ENCODE measurements around the gene HPCAL4. TPM values are rescaled to one million over a fixed set of nuclear protein-coding genes. Genes with fewer than 3 reads are reported as not detected.

The HPCAL4 gene
- total and polyA plus RNA-seq, 10 of the 15 experiments (the other 5 are each of a cell fraction or from before 2014, with no cell fraction given) = 0.05 to 0.18 (median 0.06) TPM; not detected in 5

DNA sequence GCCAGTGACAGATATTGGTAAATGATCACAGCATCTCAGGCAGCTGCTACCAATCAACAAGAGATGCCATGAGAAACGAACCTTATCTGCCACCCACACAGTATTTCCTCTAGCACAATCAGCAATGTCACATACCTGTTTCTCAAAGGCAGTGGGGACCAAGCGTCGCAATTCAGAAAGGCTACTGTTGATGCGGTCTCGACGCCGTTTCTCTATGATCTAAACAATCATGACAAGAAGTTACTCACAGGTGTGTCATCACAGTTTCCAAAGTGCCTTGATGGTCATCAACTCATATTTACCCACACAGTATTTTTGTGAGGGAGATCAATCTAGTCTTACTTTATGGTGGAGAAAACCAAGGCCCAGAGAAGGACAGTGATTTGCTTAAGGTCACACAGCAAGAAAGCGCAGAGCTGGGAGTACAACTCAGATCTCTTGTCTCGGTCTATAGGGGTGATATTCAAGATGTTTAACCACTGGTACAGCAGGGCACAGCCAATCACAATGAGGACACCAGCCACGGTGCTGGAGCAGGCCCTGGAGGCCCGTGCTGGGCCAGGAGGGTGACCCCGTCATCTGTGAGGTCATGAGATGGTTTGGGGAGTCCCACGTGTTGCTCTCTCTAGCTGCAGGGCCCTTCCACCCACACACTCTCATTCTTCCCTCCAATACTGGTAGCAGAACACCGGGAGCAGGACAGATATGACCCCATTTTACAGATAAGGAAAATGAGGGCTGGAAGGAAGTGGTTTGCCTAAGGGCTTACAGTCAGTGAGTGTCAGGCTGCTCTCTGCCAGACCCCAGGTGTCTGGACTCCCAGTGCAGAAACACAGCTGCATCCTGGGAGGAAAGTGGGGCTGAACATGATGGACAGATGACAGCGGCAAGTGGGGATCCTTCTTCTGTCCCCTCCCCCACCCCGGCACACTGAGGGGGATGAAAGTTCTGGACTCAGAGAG lies 59.6 kb downstream of the HPCAL4 start:
- H3K27me3 ChIP-seq (replicated peaks in 1 of 2; ENCODE audit: control insufficient read depth in 2 of 2, insufficient read depth in 2 of 2, low read length in 1 of 2) = peaks cover 0 to 3% of the 10 kb centered on the region in 2 experiments; a peak in 1 of 4 replicates
- FAIRE-seq (no peak), ATAC-seq (no peak), DNase-seq (ENCODE audit: low read depth, low spot score) (no peak)
- no peak overlapping the region for H3K4me3 ChIP-seq
- no peaks in the 10 kb centered on the region for H3K79me2 ChIP-seq (ENCODE audit: control insufficient read depth, insufficient read depth, low read length)
- CTCF ChIA-PET = interaction anchor here (3.3 kb wide), 1 partner anchor 26 kb away, joined by 14 read pairs; no protein-coding TSS in a partner anchor
- no peaks in the 10 kb centered on the region for H3K36me3 ChIP-seq (ENCODE audit: control insufficient read depth in 2 of 2, insufficient read depth in 2 of 2, low read length in 1 of 2)
- no peak overlapping the region for H3K4me2 ChIP-seq (ENCODE audit: control insufficient read depth, insufficient read depth)
- no peaks in the 10 kb centered on the region for H4K20me1 ChIP-seq (ENCODE audit: control insufficient read depth, insufficient read depth)
- peaks cover 3% of the 10 kb centered on the region; the same call in 1 of the 2 replicates for H3K4me1 ChIP-seq (ENCODE audit: control insufficient read depth, insufficient read depth, low read length)
- no peak overlapping the region for H3K27ac ChIP-seq (ENCODE audit: control insufficient read depth, insufficient read depth)
- intact Hi-C loops (cut with micrococcal nuclease; ENCODE audit: unreplicated experiment) (no loop called here), in situ Hi-C loops (cut with MboI) (no loop called here)
- TF ChIP-seq YBX1 (IDR thresholded peaks at IDR 0.05) (no peak), BCL3 (IDR thresholded peaks at IDR 0.05; ENCODE audit: borderline replicate concordance, insufficient read depth, low read depth, low read length, poor library complexity, severe bottlenecking) (peak; percentile 72), CUX1 (IDR thresholded peaks at IDR 0.05; ENCODE audit: insufficient replicate concordance, low read depth, low read length) (no peak), PBX3 (IDR thresholded peaks at IDR 0.05; ENCODE audit: insufficient replicate concordance, low read depth, low read length) (peak; percentile 29), IKZF2 (IDR thresholded peaks at IDR 0.05) (no peak)
- TF ChIP-seq, protein P1, sequence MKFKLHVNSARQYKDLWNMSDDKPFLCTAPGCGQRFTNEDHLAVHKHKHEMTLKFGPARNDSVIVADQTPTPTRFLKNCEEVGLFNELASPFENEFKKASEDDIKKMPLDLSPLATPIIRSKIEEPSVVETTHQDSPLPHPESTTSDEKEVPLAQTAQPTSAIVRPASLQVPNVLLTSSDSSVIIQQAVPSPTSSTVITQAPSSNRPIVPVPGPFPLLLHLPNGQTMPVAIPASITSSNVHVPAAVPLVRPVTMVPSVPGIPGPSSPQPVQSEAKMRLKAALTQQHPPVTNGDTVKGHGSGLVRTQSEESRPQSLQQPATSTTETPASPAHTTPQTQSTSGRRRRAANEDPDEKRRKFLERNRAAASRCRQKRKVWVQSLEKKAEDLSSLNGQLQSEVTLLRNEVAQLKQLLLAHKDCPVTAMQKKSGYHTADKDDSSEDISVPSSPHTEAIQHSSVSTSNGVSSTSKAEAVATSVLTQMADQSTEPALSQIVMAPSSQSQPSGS (IDR thresholded peaks at IDR 0.05; ENCODE audit: low read length) = no peak
- no peak overlapping the region for H3K9ac ChIP-seq (ENCODE audit: control insufficient read depth, insufficient read depth, low read length)
- H3K9me3 ChIP-seq (replicated peaks; ENCODE audit: control insufficient read depth, insufficient read depth, low read length) = no peaks in the 10 kb centered on the region
- 53% methylated on average over 16 of the region's 16 CpGs for WGBS (ENCODE audit: insufficient coverage, insufficient replicate concordance, low lambda C conversion rate, missing lambda C conversion rate)
- RAD21 ChIA-PET (ENCODE audit: unreplicated experiment) = no interaction called here
- BruUV-seq (replicated peaks) = no TSS peak
- SMC1A ChIA-PET (ENCODE audit: uncharacterized antibody, unreplicated experiment) = no interaction called here
- H2AFZ ChIP-seq (ENCODE audit: control insufficient read depth, low read depth, low read length) = no peak overlapping the region
- POLR2A ChIA-PET = no interaction called here

Data from GM12878 (cell line).